Activated T-cell treated with anti-CD3 and anti-CD28 coated beads, Interleukin-2, amount 50 U/mL, for 1 hour (primary cell): Measurements from ENCODE around the gene ADCY7.

Experiments used
- DNase-seq: peaks from one replicate; pipeline ENCODE4 v3.0.0-alpha.2; 2020

ADCY7 gene

DNA sequence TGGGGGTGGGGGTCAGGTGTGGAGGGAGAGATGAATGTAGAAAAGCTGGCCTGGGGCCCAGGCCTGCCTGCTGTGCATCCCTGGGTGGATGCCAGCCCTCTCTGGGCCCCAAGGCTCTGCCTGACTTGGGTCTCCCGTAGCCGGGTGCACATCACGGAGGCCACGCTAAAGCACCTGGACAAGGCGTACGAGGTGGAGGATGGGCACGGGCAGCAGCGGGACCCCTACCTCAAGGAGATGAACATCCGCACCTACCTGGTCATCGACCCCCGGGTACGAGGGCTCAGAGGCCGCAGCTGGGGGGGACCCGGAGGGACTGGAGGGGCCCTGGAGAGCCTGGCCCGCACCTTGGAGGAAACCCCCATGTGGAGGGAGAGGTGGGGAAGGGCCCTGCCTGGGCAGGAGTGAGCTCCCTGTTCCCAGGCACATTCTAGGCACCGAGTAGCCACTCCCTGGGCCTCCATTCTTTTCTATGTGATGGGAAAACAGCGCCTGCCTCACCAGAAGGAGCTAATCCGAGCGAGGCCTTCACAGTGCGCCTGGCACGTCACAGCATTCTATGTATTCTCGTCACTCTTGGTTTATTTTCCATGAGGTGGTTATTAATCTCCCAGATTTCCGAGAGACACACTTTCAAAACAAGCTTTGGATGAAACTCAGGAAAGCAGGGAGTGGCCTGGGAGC, 34.7 kb downstream of the ADCY7 start:
- DNase-seq = peak; percentile 4

DNA sequence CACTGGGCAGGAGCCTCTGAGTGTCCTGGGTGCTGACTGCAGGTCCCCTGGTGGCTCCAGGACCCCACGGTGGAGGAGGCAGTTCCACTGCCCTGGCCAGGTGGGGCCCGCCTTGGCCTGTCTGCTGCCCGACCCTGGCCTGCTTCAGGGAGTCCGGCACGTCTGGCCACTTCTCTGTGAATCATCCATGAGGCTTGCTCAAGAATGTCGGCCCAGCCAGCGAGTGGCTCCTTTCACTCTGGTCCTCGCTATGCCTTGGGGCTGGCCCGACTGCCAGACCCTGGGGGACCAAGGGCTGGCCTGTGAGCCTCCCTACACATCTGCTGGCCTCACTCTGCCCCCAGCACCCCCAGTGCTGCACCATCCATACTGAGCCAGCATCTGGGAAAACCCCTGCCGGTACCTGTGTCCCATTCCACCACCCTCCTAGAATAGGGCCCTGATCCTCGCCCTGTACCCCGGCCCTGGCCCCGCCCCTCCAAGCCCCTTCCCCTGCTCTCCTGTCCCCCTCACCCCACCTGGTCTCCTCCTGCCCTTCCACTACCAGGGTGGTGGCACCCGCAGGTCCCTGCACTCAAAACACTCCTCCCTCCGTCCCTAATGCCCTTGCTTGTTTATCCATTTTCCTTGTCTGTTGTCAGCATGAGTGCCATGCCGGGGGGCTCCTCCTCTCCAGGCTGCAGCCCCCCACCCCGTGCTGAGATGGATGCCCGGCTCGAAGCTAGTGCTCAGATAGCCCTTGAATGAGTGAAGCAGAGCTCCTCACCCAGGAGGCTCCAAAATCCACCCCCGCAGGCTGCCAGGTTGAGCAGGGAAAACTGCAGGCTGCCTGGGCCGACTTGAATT, 35.5 kb downstream of the ADCY7 start:
- DNase-seq = peak; percentile 16

DNA sequence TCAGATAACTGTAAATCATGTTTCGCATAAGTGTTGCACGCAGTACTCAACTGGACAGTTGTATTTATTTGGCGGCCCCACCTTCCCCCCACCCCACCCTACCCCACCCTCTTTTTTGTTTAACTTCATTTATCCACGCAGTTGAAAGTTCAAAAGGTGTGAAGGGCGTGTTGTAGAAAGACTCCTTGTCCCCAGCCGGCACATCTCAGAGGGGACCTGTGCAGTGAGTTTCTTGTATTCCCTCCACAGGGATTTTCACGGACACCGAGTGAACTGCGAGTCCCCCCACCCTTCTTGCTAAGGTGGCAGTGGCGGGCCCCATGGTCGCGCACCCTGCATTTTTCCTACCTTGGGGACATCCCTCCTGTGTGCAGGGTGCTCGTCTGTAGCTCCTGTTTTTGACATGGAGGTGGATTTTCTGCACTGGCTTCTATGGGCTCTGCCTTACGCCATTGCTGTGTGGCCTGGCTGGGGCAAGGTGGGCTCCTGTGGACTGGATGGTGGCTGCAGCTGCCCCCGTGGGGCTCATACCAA, 36.2 kb downstream of the ADCY7 start:
- peak; percentile 9 for DNase-seq

- DNase-seq = peak; percentile 7
Observed at GRCh38 chr16:50303041-50303604, 36.8 kb downstream of the ADCY7 start.

GRCh38 chr16:50303605-50304466, 37.5 kb downstream of the ADCY7 start:
- peak; percentile 13 for DNase-seq

GRCh38 chr16:50304467-50305440, 38.4 kb downstream of the ADCY7 start:
- peak; percentile 14 for DNase-seq

- peak; percentile 15 for DNase-seq
Observed at GRCh38 chr16:50305441-50306061, 39.2 kb downstream of the ADCY7 start.

GRCh38 chr16:50306287-50306686, 39.9 kb downstream of the ADCY7 start:
- DNase-seq = peak; percentile 14

DNA sequence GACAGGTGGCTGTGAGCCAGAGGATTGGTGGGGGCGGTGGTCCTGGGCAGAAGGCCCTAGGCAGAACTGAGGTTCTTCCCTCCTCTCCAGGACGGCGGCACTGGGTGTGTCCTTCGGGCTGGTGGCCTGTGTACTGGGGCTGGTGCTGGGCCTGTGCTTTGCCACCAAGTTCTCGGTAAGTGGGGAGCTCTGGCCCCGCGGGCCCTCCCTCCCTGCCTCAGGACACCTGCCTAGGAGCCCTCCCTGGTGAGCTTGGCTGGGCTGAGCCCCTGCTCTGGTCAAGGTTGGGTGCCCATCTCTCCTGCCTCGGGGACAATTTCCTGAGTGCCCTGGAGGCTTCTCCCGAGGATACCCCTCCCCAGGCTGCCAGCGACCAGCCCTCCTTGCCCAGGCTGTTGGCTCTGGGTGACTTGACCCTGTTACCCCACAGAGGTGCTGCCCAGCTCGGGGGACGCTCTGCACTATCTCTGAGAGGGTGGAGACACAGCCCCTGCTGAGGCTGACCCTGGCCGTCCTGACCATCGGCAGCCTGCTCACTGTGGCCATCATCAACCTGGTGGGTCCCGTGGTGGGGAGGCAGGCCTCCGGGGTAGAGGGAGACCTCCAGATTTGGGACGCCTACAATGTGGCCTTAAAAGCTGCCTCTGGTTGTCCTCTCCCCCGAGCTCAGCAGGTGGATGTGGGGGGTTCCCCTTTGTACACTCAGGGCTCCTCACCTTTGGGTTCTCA, 42.0 kb downstream of the ADCY7 start:
- DNase-seq = peak; percentile 17

DNA sequence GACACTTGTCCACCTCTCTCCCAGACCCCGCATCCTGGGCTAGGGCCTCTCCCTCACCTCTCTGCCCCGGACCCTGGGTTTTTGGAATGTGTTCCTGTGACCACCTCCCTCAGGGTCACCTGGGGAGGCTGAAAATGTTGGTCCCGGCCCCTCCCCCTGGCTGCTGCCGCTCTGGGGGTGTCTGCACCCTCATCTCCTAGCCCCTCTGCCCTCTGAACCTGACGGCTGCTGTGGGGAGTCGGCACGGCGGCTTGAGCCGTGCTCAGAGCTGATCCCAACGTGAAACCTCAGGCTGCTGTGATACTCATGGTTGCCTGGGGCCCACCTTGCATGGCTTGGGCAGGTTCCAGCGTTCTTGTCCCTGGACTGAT, 42.8 kb downstream of the ADCY7 start:
- DNase-seq = peak; percentile 17

DNA sequence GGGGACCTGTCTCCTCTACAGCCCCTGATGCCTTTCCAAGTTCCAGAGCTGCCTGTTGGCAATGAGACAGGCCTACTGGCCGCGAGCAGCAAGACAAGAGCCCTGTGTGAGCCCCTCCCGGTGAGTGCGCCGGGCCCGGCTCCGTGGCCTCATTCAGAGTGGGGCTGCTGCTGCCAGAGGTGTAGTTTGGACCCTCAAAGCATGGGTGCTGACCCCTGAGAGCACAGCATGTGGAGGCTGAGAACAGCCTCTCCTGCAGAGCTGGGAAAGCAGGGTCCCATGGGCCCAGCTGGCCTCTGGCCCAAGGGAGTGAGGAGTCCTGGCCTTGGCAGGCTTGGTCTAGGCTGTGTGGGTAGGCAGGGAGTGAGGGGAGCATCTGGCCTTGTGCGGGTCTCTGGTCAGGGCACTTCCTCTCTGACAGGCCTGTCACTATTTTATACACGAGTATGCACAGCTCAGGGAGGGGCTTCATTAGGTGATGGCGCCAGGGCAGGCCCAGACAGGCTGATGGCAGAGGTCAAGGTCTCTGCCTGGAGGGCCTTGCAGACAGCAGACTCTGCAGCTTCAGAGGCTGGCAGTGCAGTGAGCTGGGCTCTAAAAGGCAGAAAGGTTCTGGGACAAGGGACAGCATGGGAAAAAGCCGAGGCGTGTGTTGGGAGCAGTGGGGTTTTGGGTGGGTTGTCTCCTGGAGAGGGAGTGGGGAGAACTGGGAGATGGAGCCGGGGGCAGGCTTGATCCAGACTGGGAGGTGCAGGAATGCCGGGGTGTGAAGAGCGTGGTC, 43.4 kb downstream of the ADCY7 start:
- DNase-seq = peak; percentile 19

DNA sequence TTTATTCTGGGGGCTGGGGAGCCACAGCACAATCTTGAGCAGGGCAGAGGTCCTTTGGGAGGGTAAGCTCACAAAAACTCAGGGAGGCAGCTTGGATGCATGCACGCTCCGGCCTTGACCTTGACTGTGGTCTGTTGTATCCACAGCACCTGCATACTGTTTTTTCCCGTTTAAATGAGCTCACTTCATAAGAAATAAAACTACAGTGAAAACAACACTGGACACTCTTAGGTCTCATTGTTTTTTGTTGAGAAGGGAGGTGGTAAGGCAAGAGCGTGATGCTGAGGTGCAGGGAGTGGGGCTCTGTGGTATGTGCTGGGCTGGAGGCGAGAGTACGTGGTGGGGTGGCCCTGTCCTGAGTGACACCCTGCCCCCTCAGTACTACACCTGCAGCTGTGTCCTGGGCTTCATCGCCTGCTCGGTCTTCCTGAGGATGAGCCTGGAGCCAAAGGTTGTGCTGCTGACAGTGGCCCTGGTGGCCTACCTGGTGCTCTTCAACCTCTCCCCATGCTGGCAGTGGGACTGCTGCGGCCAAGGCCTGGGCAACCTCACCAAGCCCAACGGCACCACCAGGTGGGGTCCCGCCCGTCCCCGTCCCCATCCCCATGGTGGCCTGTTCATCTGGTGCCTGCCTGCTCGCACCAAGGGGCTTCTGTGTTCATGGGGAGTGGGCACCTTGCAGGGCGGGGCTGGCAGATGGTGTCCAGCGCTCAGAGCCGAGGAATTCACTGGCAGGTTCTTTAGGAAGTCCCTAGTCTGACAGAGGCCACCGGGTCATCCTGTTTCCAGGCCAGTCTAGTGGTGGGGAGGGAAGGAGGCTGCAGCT, 44.2 kb downstream of the ADCY7 start:
- no peak for DNase-seq

DNA sequence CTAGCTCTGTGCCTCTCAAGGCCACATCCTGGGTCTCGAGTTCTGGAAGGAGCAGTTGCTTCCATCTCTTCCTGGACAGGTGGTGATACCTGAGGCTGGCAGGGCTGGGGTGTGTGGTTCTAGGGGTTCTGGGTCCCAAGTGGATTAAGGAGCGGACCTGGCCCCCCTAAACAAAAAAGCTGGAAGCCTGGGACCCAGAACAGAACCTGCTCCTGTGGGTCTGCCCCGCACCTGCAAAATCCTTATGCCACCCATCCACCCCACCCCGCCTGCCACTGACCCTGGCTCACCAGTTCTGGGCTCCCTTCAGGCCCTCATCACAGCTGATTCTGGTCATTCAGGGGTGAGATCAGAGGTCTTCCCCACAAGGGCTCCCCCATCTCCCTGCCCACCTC, 44.8 kb downstream of the ADCY7 start:
- DNase-seq = peak; percentile 21

- peak; percentile 19 for DNase-seq
Observed at GRCh38 chr16:50311891-50312501, 45.6 kb downstream of the ADCY7 start.

DNA sequence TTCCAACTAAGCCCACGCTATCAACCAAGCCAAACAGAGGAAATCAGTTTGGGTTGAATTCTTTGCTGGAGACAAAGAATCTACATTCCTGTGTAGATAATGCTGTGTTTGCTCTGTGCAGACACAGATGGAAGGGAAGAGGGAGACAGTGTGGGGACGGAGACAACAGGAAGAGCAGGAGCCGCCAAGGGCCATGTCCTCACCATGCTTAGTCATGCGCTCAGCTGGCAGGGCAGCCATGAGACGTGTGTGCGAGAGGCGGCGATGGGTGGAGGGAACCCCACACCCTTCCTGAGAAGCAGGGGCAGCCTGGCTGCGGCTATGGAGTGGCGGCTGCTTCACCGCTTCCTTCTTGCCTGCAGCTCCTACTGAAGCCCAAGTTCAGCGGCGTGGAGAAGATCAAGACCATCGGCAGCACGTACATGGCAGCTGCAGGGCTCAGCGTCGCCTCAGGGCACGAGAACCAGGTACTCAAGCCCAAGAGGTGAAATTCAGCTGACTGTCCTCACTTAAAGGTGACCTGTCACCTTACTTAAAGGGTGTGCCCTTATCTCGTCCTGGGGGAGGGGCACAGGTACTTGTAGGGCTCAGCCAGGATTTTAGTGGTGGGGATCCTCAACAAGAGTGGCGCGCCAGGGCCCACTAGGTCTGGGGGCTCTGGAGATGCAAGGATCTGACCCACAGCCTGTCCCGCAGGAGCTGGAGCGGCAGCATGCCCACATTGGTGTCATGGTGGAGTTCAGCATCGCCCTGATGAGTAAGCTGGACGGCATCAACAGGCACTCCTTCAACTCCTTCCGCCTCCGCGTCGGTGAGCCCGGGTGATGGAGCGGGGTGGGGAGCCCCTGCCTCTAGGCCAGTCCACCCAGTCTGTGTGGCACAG, 47.5 kb downstream of the ADCY7 start:
- peak; percentile 60 for DNase-seq

GRCh38 chr16:50314665-50315064, 48.3 kb downstream of the ADCY7 start:
- peak; percentile 9 for DNase-seq
